ENCODE data around the gene CHAC1.

Gene CHAC1

DNA sequence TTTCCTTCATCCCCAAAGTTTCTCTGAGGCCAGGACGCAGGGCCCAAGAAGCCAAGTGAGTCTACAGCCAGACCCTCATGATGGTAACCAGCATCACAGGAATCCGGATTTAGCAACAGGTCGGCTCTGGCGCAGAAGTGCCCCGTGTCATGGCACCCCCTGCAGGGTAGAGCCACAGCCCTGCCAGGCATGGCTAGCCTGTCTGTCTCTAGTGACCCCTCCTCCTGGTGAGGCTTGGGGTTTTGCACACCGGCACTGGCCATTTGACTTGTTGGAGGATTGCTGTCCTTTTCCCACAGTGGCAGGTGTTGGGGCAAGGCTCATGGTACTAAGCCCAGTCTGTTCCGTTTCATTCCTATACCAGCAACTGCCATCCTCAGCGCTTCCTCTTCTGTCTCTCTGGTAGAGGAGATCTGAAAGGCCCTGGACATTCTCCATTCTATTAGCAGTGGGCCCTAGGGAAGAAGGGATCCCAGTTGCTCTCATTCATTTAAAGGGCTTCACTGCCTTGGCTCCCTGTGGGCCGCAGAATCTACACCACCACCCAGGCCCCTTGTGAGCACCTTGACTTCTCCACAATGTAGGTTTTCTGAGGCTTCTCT is 9.4 kb upstream of the CHAC1 start:
- Histone ChIP-seq H3K9ac (ENCODE audit: low read length) (no peak overlapping the region), H3K4me2 (ENCODE audit: low read depth, low read length) (no peak overlapping the region), H3K9me2 (replicated peaks; ENCODE audit: insufficient read depth, low read length) (no peaks in the 10 kb centered on the region), H4K20me1 (ENCODE audit: insufficient read depth, low read length) (no peaks in the 10 kb centered on the region), H3K27ac (ENCODE audit: low read length) (no peak overlapping the region), H3K9me3 (replicated peaks; ENCODE audit: insufficient read depth, low read length) (no peaks in the 10 kb centered on the region), H3K4me1 (ENCODE audit: low read length) (peaks cover 23% of the 10 kb centered on the region), H3K79me2 (ENCODE audit: low read length) (no peaks in the 10 kb centered on the region), H3F3A (ENCODE audit: insufficient read depth, low read length) (peaks cover 23% of the 10 kb centered on the region), H3K36me3 (replicated peaks; ENCODE audit: insufficient read depth, low read length) (no peaks in the 10 kb centered on the region), H2AFZ (ENCODE audit: low read length) (no peak overlapping the region), H3K4me3 (ENCODE audit: low read length) (no peak overlapping the region), H3K27me3 (replicated peaks; ENCODE audit: insufficient read depth, low read length) (no peaks in the 10 kb centered on the region)
- TF ChIP-seq, protein P1, sequence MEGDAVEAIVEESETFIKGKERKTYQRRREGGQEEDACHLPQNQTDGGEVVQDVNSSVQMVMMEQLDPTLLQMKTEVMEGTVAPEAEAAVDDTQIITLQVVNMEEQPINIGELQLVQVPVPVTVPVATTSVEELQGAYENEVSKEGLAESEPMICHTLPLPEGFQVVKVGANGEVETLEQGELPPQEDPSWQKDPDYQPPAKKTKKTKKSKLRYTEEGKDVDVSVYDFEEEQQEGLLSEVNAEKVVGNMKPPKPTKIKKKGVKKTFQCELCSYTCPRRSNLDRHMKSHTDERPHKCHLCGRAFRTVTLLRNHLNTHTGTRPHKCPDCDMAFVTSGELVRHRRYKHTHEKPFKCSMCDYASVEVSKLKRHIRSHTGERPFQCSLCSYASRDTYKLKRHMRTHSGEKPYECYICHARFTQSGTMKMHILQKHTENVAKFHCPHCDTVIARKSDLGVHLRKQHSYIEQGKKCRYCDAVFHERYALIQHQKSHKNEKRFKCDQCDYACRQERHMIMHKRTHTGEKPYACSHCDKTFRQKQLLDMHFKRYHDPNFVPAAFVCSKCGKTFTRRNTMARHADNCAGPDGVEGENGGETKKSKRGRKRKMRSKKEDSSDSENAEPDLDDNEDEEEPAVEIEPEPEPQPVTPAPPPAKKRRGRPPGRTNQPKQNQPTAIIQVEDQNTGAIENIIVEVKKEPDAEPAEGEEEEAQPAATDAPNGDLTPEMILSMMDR (IDR thresholded peaks at IDR 0.05; ENCODE audit: low read length) = no peak
- TF ChIP-seq EZH2phosphoT487 (IDR thresholded peaks at IDR 0.05; ENCODE audit: low read length) (no peak), EZH2 (optimal IDR thresholded peaks at IDR 0.05; ENCODE audit: low read depth, low read length) (no peak)
- DNase-seq = no peak

- Histone ChIP-seq H3K9ac (ENCODE audit: low read length) (no peak overlapping the region), H3K4me2 (ENCODE audit: low read depth, low read length) (no peak overlapping the region), H3K4me1 (ENCODE audit: low read length) (peaks cover 23% of the 10 kb centered on the region), H3K27me3 (replicated peaks; ENCODE audit: insufficient read depth, low read length) (no peaks in the 10 kb centered on the region), H3K9me3 (replicated peaks; ENCODE audit: insufficient read depth, low read length) (no peaks in the 10 kb centered on the region), H3K79me2 (ENCODE audit: low read length) (no peaks in the 10 kb centered on the region), H3K9me2 (replicated peaks; ENCODE audit: insufficient read depth, low read length) (no peaks in the 10 kb centered on the region), H2AFZ (ENCODE audit: low read length) (no peak overlapping the region), H3K27ac (ENCODE audit: low read length) (no peak overlapping the region), H3K36me3 (replicated peaks; ENCODE audit: insufficient read depth, low read length) (no peaks in the 10 kb centered on the region), H3K4me3 (ENCODE audit: low read length) (no peak overlapping the region), H4K20me1 (ENCODE audit: insufficient read depth, low read length) (no peaks in the 10 kb centered on the region), H3F3A (ENCODE audit: insufficient read depth, low read length) (peaks cover 22% of the 10 kb centered on the region)
- DNase-seq = no peak
- TF ChIP-seq EZH2phosphoT487 (IDR thresholded peaks at IDR 0.05; ENCODE audit: low read length) = no peak
- TF ChIP-seq, protein P1 (IDR thresholded peaks at IDR 0.05; ENCODE audit: low read length) = no peak
- TF ChIP-seq EZH2 (optimal IDR thresholded peaks at IDR 0.05; ENCODE audit: low read depth, low read length) = no peak
Measured at GRCh38 chr15:40944510-40945296, 8.6 kb upstream of the CHAC1 start.

GRCh38 chr15:40948706-40949473 is 4.4 kb upstream of the CHAC1 start:
- Histone ChIP-seq H3K4me3 (ENCODE audit: low read length) (no peak overlapping the region), H2AFZ (ENCODE audit: low read length) (no peak overlapping the region), H3K27ac (ENCODE audit: low read length) (no peak overlapping the region), H3K4me1 (ENCODE audit: low read length) (peaks cover 7% of the 10 kb centered on the region), H3K9me3 (replicated peaks; ENCODE audit: insufficient read depth, low read length) (no peaks in the 10 kb centered on the region), H3K9me2 (replicated peaks; ENCODE audit: insufficient read depth, low read length) (no peaks in the 10 kb centered on the region), H3K4me2 (ENCODE audit: low read depth, low read length) (no peak overlapping the region), H3F3A (ENCODE audit: insufficient read depth, low read length) (peaks cover 3% of the 10 kb centered on the region; the same call in 1 of the 2 replicates), H3K9ac (ENCODE audit: low read length) (no peak overlapping the region), H4K20me1 (ENCODE audit: insufficient read depth, low read length) (no peaks in the 10 kb centered on the region), H3K79me2 (ENCODE audit: low read length) (peaks cover 6% of the 10 kb centered on the region; the same call in 1 of the 2 replicates), H3K36me3 (replicated peaks; ENCODE audit: insufficient read depth, low read length) (no peaks in the 10 kb centered on the region), H3K27me3 (replicated peaks; ENCODE audit: insufficient read depth, low read length) (no peaks in the 10 kb centered on the region)
- no peak for DNase-seq
- TF ChIP-seq, protein P1 (IDR thresholded peaks at IDR 0.05; ENCODE audit: low read length) = no peak
- TF ChIP-seq EZH2 (optimal IDR thresholded peaks at IDR 0.05; ENCODE audit: low read depth, low read length) (no peak), EZH2phosphoT487 (IDR thresholded peaks at IDR 0.05; ENCODE audit: low read length) (no peak)
